ENCODE results near the gene EFHC1.

- TF ChIP-seq POLR2AphosphoS5 (IDR thresholded peaks at IDR 0.05; ENCODE audit: borderline replicate concordance, low read depth, low read length) = no peak
- TF ChIP-seq EZH2 (IDR thresholded peaks at IDR 0.05) = no peak
- no peak for TF ChIP-seq FOXP2 (optimal IDR thresholded peaks at IDR 0.05; ENCODE audit: control extremely low read depth, extremely low read length, insufficient read depth)
Measured at GRCh38 chr6:52545406-52546119, 125.4 kb downstream of the EFHC1 start.

Data from SK-N-MC (cell line).